ENCODE data around the gene SVOPL.

SVOPL gene

DNA sequence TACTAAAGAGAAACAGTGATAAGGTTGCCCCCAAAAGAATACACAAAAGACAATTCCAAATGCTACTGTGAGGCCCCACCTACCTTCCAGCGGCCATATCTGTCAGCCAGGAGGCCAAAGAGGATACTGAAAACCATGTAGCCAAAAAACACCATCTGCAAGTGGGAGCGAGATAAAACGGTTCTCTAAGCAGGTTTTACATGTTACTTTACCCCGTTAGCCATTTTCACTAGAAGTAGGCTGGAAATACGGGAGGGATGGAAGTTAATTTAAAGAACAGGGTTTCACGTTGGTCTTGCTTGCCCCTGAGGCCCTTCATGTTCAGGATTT lies 38.2 kb downstream of the SVOPL start:
- DNase-seq: no peak
- intact Hi-C loops (cut with DNase I): no loop called here

DNA sequence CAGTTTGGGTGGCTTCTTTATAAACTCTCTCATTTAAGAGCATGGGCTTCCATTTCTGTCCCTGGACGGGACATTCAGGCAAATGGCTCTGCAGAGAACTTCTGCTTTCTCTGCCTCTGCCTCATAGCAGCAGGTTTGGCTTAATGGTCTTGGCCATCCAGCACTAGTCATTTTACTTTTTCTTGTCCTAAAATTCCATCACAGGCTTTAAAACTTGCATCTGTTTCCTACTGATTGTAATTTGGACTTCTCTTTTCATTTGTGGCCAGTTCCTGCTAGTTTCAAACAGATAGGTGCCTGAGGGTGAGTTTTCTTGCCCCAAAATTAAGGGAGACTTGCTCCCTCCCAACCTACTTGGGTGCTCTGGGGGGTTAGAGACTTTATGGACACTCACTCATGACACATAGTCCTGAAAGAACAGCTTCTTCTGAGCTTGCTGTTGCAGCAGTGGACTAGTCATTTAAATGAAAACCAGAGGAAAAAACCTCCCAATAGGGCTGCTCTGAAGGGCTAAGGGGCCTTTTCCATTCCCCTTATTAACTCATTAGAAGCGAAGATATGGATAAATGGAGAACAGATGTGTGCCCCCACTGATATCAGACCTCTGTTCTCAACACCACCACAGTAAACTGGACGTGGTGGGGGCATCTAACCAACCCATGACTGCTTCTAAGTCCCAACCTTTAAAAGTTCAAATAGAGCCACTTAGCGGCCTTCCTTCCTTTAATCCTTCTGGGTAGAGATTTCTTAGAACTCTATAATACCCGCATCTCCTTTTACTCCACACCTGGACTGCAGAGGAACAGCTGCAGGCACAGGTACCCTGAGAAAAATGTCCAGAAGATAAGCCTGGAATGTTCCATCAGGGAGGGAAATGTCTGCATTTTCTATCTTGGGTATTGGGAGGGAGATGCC lies 38.8 kb downstream of the SVOPL start:
- DNase-seq: no peak
- intact Hi-C loops (cut with DNase I): no loop called here

DNA sequence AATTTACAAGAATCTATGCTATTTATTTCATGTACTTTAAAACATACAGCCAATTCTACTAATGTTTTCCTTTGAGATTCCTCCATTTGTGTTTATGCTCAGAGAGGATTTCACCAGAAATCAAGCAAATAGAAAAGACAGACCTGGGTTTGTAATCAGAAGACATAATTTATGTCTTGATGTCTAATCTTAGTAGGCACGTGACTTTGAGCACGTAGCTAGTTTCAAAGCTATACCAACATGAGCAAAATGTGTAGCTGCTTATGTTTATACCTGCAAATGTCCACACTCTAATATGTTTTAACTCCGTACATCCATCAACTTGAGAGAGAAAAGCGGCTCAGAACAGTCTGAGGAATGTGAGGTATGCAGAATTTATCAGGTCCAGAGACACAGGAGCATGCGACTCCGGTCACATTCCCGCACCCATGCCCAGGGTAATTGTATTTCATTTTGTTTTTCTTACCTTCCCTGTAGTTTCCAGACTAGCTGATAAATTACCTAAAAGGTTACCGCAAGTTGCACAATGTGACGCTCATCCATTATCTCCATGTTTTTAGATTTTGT lies 40.0 kb downstream of the SVOPL start:
- intact Hi-C loops (cut with DNase I): no loop called here
- no peak for DNase-seq

DNA sequence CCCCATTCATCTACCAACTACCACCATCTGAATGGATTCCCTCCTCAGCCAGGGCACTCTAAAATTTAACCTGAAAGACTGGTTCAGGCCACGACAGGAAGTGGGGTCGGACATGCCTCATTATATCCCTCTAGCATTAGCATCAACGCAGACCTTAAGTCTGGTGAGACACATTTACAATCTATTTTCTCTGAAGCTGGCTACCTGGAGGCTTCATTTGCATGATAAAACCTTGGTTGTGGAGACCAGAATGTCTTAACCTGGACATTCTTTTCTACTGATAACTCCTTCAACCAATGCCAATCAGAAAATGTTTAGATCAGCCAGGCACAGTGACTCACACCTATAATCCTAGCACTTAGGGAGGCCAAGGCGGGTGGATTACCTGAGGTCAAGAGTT lies 42.3 kb downstream of the SVOPL start:
- intact Hi-C loops (cut with DNase I): no loop called here
- DNase-seq: no peak

DNA sequence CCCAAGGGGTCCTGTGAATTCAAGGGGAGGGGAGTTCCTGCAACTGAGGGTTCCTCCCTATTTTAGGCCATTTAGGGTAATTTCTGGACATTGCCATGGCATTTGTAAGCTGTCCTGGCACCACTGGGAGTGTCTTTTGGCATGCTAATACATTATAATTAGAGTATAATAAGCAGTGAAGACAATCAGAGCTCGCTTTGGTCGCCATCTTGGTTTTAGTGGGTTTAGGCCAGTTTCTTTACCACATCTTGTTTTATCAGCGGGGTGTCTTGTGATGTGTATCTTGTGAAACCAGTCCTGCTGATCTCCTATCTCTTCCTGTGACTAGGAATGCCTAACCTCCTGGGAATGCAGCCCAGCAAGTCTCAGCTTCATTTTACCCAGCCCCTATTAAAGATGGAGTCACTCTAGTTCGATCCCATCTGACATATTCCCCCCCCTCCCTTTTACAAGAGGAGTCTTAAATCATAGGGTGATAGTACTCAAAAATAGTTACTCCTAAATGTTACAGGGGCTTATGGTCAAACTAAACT lies 43.2 kb downstream of the SVOPL start:
- no peak for DNase-seq
- intact Hi-C loops (cut with DNase I): no loop called here

DNA sequence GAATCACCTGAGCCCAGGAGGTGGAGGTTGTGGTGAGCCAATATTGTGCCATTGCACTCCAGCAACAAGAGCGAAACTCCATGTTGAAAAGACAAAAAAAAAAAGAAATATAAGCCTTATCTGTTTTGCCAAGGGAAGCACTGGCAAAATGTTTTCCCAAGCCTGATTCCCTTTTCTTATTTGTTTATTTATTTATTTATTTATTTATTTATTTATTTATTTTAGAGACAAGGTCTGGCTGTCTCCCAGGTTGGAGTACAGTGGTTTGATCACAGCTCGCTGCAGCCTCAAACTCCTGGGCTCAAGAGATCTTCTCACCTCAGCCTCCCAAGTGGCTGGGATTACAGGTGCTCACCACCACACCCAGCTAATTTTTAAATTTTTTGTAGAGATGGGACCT lies 44.2 kb downstream of the SVOPL start:
- DNase-seq: no peak
- intact Hi-C loops (cut with DNase I): no loop called here

DNA sequence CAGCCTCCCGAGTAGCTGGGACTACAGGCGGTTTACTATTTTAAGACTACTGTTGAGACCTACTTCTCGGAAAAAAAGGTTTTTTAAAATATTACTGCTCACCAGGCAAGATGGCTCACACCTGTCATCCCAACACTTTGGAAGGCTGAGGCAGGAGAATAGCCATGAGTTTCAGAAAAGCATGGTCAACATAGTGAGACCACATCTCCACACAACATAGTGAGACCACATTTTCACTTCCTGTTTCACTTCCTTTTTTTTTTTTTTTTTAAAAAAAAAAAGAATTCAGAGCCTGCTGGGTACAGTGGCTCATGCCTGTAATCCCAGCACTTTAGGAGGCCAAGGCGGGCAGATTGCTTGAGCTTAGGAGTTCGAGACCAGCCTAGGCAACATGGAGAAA lies 46.5 kb downstream of the SVOPL start:
- intact Hi-C loops (cut with DNase I): no loop called here
- DNase-seq: no peak

DNA sequence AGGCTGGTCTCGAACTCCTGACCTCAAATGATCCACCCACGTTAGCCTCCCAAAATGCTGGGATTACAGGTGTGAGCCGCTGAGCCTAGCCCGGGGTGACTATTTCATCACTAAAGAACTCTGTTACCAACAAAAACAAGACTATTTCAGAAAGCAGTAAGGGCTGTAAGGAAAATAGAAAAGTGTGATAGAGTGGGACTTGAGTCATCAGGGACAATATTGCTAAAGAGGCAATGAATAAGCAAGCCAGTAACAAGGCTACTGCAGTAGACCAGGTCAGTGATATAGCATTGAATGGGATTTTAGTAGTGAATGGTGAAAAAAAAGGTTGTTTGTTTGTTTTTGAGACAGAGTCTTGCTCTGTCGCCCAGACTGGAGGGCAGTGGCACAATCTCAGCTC lies 51.7 kb downstream of the SVOPL start:
- intact Hi-C loops (cut with DNase I): no loop called here
- no peak for DNase-seq

DNA sequence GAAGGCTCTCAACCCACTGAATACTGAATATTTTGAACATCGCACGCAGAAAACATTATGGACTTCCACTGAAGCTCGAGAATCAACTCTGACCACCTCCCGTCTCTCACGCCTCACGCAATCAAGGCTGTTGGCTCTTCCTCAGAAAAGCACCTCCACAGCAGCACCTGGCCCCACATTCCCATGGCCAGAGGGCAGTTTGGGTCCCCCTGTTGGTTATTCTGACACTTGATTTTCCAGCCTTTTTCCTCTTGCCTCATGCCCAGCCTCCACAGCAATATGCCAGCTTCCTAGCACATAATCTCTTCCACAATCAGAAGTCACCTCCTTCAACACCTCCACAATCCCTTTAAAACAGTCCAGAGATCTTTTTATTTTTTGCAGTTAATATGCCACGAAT lies 55.9 kb downstream of the SVOPL start:
- intact Hi-C loops (cut with DNase I): no loop called here
- DNase-seq: no peak

DNA sequence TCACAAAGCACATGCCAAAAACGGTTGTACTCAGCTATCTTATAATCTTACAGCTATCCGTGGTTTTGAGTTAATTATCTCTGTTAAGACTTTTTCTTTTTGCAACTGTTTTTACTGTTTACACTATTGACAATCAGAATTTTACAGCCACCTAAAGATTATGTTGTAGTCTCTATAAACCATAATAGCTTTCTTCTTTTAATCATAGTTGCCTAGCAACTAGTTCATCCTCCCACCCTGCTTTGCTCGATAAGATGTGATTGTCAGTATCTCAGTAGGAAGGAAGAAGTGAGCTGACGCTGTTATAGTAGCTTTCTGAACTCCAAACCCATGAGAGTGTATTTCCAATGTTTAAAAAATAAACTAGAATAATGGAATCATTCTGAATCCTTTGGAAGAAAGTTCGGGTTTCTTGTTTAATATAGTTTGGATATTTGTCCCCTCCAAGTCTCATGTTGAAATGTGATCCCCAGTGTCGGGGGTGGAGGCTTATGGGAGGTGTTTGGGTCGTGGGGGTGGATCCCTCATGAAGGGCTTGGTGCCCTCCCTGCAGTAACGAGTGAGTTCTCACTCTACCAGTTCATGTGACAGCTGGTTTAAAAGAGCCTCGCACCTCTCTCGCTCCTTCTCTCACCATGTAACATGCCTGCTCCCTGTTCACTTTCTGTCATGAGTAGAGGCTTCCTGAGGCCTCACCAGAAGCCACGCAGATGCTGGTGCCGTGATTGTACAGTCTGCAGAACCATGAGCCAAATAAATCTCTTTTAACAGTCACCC lies 68.1 kb downstream of the SVOPL start:
- no peak for DNase-seq

DNA sequence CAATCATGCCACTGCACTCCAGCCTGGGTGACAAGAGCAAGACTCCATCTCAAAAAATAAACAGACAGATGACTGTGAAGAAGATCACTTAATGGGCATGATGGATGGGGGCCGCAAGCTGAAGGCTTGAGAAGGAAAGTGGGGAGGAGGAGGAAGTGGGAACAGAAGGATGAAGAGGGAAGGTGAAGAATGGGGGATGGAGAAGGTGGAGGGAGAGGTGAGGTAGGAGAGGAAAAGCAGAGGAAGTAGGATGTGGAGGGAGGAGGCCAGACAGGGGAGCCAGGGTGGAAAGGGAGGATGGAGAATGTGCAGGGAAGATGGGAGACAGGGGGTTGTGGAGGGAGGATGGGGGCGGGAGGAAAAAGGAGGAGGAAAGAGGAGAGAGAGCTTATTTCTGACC lies 68.8 kb downstream of the SVOPL start:
- intact Hi-C loops (cut with DNase I): no loop called here
- DNase-seq: no peak

More for the DNA sequence above, 68.1 kb downstream of the SVOPL start:
- intact Hi-C loops (cut with DNase I): no loop called here

DNA sequence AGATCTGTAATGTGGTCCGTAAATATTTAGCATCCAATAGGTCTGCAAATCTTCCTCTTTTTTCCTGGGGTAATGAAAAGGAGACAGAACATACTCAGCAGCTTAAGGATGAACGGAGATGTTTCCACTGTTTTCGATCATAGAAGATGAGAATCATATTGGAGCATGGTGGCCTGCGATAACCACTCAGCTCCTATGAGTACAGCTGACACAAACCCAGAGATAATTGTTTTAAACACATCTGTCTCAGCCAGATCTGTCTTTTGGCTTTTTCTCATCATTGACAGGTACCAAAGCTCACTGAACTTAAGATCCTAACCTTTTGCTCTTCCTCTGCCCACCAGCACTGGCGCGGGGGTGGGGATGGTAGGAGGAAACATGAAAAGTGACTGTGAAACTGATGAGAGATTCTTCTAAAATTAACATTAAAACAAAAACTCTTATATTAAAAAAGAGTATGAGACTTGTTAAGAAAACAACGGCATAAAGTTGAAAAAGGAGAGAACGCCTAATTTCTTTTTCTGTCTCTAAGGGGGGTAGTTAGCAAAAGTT lies 71.0 kb downstream of the SVOPL start:
- intact Hi-C loops (cut with DNase I): no loop called here
- DNase-seq: no peak

DNA sequence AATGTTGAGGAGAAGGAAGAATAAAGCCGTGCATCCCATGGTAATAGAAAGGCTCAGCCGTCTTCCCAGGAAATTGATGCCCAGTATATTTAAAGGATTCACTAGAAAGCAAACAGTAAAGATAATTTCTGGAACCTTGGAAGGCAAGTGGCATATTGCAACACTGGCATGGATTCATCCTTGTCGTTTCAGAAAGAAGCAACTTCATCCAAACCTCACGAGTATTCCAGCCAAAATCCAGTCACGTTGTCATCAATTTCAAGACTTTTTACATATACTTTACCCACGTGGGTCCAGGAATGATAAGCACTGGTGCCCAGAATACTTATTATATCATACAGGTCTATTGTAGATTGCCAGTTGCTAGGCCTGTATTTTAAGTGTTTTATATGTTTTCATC lies 73.8 kb downstream of the SVOPL start:
- DNase-seq: no peak
- intact Hi-C loops (cut with DNase I): no loop called here

DNA sequence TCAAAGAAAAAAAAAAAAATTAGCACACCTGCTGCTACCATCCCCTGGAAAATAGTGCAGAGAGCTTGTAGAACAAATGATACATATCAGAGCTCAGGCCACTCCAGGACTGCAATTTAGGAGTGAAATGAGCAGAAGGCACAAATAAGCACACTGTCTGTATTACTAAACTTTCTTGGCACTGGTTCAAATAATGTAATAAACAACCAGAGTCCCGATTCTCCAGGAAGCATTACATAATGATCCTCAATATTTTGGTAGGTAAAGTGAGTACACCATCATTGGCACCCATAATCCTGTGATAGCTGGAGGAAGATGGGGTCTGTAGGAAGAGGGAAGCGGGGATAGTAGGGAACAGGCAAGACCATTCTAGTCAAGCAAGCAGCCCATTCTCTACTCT lies 74.3 kb downstream of the SVOPL start:
- no peak for DNase-seq
- intact Hi-C loops (cut with DNase I): no loop called here

DNA sequence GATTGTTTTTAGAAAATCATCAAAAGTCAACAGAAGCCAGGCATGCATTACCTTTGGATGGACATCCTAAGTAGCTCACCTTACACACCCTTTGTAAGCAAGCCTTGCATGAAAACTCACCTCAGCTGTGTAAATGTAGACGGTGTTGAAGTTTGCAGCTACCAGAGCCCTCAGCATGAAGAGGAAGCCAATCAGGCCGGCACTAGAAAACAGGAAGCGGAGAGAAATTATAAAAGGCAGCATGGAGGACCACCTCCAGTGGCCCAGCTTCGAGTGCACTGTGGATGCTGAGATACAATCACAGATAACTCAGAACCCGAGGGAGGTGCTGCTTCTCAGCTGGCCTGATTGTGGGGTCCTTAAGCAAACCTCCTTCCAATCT lies 75.3 kb downstream of the SVOPL start:
- no peak for DNase-seq
- intact Hi-C loops (cut with DNase I): no loop called here

DNA sequence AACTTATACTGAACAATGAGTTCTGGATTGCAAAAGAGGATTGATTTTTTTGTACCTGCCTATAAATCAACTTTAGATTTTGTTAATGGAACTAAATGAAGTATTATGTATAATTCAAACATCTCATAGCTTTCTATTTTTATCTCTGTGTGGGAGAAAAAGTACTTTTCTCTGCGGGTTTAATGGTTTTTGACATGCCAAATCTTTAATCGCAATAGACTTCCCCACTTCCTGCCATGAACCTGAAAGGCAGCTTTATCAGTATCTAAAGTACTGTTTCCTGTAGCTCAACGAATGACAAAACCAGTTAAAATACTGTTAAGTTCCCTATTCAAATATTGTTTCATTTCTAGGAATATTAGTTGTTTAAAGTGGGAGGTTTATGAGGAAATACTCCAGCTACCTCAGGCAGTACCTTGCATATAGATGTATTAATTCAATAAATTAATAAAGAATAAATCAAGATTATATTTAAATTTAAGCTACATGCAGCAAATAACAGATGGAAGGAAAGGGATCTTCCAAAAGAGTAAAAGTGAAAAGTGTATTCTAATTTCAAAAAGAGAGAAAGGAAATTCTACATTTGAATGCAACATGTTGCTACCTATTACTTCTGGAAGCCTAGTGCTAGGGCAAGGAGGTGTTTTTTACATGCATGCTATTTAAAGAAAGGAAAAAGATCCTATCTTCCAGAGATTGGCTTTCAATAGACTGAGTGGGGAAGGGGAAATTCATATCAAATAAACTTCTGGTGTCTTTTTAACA lies 75.9 kb downstream of the SVOPL start:
- intact Hi-C loops (cut with DNase I): no loop called here
- no peak for DNase-seq

DNA sequence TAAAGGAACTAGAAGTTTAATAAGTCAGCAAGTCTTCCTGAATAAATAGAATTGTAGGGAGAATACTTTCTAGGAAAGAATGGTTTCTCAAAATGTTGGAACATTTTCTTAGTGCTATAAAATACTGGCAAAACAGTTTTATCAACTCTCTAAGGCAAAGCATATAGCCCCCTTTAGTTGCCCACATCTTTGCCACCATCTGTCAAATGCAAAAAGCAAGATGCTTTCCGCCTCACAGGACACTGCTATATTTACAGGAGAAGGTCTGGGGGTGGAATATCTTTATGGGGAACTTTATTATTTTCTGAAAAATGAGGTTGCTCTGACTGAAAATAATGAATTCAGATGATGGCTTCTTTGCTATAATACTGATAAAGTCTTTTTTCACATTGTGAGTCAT lies 78.3 kb downstream of the SVOPL start:
- intact Hi-C loops (cut with DNase I): no loop called here
- no peak for DNase-seq

DNA sequence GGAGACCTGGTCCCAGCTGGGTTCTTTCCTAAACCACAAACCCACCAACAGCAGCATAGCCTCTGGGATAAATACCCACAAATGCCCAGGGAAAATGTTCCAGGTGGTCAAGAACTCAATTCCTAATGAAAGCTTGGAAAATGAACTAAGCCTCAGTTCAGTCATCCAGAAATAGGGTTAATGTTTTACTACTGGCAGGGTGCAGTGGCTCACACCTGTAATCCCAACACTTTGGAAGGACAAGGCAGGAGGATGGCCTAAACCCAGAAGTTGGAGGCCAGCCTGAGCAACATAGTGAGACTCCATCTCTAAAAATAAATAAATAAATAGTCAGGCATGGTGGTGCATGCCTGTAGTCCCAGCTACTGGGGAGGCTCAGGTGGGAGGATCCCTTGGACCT lies 82.2 kb downstream of the SVOPL start:
- intact Hi-C loops (cut with DNase I): no loop called here
- DNase-seq: no peak

DNA sequence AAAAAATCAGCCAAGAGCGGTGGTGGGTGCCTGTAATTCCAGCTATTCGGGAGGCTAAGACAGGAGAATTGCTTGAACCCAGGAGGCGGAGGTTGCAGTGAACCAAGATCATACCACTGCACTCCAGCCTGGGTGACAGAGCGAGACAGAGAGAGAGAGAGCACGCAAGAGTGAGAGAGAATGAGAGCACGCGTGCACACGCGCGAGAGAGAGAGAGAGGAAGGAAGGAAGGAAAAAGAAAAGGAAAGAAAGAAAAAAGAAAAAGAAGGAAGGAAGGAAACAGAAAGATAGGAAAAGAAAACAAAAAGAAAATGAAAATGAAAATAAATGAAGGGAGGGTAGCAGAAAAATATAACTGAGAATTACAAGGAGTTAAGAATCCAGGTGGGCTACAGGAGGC lies 82.7 kb downstream of the SVOPL start:
- intact Hi-C loops (cut with DNase I): no loop called here
- no peak for DNase-seq

DNA sequence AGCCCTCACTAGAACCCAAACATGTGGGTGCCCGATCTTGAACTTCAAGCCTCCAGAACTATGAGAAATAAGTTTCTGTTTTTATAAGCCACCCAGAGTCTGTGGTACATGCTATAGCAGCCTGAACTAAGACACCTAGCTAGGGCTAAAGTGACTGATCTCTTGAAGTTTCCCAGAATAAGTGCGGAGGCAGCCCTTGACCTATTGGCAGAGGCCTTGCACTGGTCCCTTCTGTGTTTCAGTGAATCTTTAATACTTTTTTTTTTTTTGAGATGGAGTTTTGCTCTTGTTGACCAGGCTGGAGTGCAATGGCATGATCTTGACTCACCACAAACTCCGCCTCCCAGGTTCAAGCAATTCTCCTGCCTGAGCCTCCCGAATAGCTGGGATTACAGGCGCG lies 85.1 kb downstream of the SVOPL start:
- DNase-seq: no peak
- intact Hi-C loops (cut with DNase I): no loop called here

DNA sequence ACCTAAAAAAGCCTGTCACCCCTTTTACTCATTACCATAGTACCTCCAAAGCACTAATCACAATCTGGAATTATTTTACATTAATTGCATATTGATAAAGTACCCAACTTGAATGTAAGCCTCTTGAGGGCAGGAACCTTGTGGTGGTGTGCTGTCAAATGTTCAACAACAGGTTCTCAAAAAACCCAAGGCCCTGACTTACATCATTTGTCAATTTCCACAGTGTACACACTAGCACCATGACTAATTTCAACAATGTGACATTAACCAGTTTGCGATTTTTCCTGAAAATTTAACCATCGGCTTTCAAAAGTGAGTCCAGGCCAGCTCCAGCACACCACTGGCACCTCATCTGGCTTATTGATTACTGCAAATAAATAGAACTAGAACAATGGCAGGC lies 87.5 kb downstream of the SVOPL start:
- no peak for DNase-seq
- intact Hi-C loops (cut with DNase I): no loop called here

All from posterior cingulate gyrus (tissue), 11 donors.